PC-3 (cell line): ENCODE measurements around the gene RASAL2.

Experiments used
- EZH2 ChIP-seq: fragments of 300-600 bp; sonication (generic); IDR thresholded peaks from one replicate; pipeline ENCODE4 v1.6.1; 2017; ENCODE audit warnings: antibody characterized with exemption, mild to moderate bottlenecking, low read length; ENCODE audit not compliant: unreplicated experiment
- EZH2phosphoT487 ChIP-seq: fragments of 300-600 bp; sonication (generic); IDR thresholded peaks from 2 replicates; pipeline ENCODE4 v1.6.1; 2018; ENCODE audit warnings: mild to moderate bottlenecking, antibody characterized with exemption, low read length, borderline replicate concordance
- TF ChIP-seq, protein P1 (sequence below): fragments of 300-600 bp; sonication (generic); conservative IDR thresholded peaks from 2 replicates; pipeline ENCODE4 v1.5.1; 2017; ENCODE audit warnings: antibody characterized with exemption, low read depth, mild to moderate bottlenecking, low read length

DNA sequence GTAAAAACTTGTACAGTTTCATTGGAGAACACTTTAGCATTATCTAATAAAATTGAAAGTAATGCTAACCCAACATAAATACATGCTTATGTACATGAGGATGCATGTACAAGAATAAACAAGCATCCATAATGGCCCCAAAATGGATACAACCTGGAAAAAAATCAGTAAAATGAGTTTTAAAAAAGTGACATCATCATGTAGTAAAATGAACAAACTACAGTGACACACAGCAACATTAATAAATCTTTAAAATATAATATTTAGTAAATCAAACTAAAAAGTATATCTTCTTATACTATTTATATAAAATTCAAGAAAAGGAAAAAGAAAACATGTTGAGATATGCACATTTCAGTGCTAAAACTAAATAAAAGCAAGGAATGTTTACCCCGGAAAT is 262.4 kb downstream of the RASAL2 start:
- TF ChIP-seq, protein P1, sequence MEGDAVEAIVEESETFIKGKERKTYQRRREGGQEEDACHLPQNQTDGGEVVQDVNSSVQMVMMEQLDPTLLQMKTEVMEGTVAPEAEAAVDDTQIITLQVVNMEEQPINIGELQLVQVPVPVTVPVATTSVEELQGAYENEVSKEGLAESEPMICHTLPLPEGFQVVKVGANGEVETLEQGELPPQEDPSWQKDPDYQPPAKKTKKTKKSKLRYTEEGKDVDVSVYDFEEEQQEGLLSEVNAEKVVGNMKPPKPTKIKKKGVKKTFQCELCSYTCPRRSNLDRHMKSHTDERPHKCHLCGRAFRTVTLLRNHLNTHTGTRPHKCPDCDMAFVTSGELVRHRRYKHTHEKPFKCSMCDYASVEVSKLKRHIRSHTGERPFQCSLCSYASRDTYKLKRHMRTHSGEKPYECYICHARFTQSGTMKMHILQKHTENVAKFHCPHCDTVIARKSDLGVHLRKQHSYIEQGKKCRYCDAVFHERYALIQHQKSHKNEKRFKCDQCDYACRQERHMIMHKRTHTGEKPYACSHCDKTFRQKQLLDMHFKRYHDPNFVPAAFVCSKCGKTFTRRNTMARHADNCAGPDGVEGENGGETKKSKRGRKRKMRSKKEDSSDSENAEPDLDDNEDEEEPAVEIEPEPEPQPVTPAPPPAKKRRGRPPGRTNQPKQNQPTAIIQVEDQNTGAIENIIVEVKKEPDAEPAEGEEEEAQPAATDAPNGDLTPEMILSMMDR, result no peak
- no peak for TF ChIP-seq EZH2
- TF ChIP-seq EZH2phosphoT487, result no peak
